Upper lobe of left lung (tissue), 6 donors: ENCODE results near the gene METTL2A. TPM values are rescaled to one million over a fixed set of nuclear protein-coding genes. Genes with fewer than 3 reads are reported as not detected.
"Not testable (repeated sequence)": the region's sequence is repeated elsewhere in the genome, so short reads cannot be mapped to it uniquely, and the experiment has no call there.

ENCODE experiments used
- ATAC-seq, 2 donors: fragments of 200-7000 bp; cut with Tn5 transposase; one replicate each; pipeline ENCODE4 v1.9.1; 2022; ENCODE audit warnings: mild to moderate bottlenecking in 2 of 2, moderate library complexity in 2 of 2; ENCODE audit not compliant: low FRiP score in 2 of 2
- DNase-seq, 2 donors: peaks; one replicate each; pipeline ENCODE4 v3.0.0-alpha.2; 2019 to 2020
- H3K27ac ChIP-seq, 4 donors: fragments of 200-600 bp; sonication (generic); one replicate each; pipeline ENCODE4 v1.5.1; 2016 to 2019
- H3K27me3 ChIP-seq, 4 donors: fragments of 200-600 bp; sonication (generic); one replicate each; pipeline ENCODE4 v1.5.1; 2017 to 2019
- H3K36me3 ChIP-seq, 4 donors: fragments of 200-600 bp; sonication (generic); one replicate each; pipeline ENCODE4 v1.5.1; 2016 to 2019
- H3K4me1 ChIP-seq, 4 donors: fragments of 200-600 bp; sonication (generic); one replicate each; pipeline ENCODE4 v1.5.1; 2018 to 2019
- H3K4me3 ChIP-seq, 4 donors: fragments of 200-600 bp; sonication (generic); one replicate each; pipeline ENCODE4 v1.5.1; 2017 to 2019; ENCODE audit warnings: mild to moderate bottlenecking in 2 of 4, moderate library complexity in 1 of 4
- H3K9me3 ChIP-seq, 4 donors: fragments of 200-600 bp; sonication (generic); one replicate each; pipeline ENCODE4 v1.5.1; 2018 to 2019
- EP300 ChIP-seq, 4 donors: sonication (generic); formaldehyde crosslinking; IDR thresholded peaks; one replicate each; pipeline ENCODE4 v1.5.1; 2017; ENCODE audit warnings: antibody characterized with exemption in 4 of 4, control low read depth in 2 of 4
- POLR2A ChIP-seq, 4 donors: fragments of 450-650 bp; IDR thresholded peaks; one replicate each; pipeline ENCODE4 v1.5.1; 2016 to 2017; ENCODE audit warnings: antibody characterized with exemption in 4 of 4, mild to moderate bottlenecking in 2 of 4
- POLR2AphosphoS5 ChIP-seq, 2 donors: sonication (generic); formaldehyde crosslinking; IDR thresholded peaks; one replicate each; pipeline ENCODE4 v1.5.1; 2017; ENCODE audit warnings: antibody characterized with exemption in 2 of 2
- WGBS, 2 donors: methylation state at CpG; one replicate each; pipeline ENCODE4 v1.1.5; 2017 to 2018; 5-methylcytosine and 5-hydroxymethylcytosine counted together
- total RNA-seq, 6 donors: library from RNA; depleted of rRNA in 4 of 6; stranded (reverse); fragments of >200 nt in 4 of 6; gene quantifications; one replicate each; pipeline versions ENCODE4 v1.1.0 to v1.2.1, GENCODE V29; 2016 to 2021
- TF ChIP-seq, protein P1 (sequence below), 6 experiments: fragments of 450-650 bp in 4 of 6; fragments of 200-600 bp in 2 of 6; sonication (generic) in 2 of 6; IDR thresholded peaks; one replicate each; pipeline ENCODE4 v1.5.1; 2016 to 2019; ENCODE audit warnings: antibody characterized with exemption in 6 of 6
- donor health status: DM: no; HTN: no; CAD: no; lungs with moderate emphysema.
- donor health status: DM: no; HTN: yes; CAD: no; lungs with severe emphysema.

METTL2A gene
- total RNA-seq, 6 donors from 2014 or later, result 7.3 to 20.2 (median 15.4) TPM

GRCh38 chr17:62392908-62393307 lies 30.8 kb upstream of the METTL2A start:
- H3K27me3 ChIP-seq, result no peaks in the 10 kb centered on the region
- no peak overlapping the region for H3K27ac ChIP-seq
- H3K36me3 ChIP-seq, result no peaks in the 10 kb centered on the region
- no peaks in the 10 kb centered on the region for H3K9me3 ChIP-seq
- TF ChIP-seq POLR2A (IDR thresholded peaks at IDR 0.05), result no peak
- TF ChIP-seq, protein P1, sequence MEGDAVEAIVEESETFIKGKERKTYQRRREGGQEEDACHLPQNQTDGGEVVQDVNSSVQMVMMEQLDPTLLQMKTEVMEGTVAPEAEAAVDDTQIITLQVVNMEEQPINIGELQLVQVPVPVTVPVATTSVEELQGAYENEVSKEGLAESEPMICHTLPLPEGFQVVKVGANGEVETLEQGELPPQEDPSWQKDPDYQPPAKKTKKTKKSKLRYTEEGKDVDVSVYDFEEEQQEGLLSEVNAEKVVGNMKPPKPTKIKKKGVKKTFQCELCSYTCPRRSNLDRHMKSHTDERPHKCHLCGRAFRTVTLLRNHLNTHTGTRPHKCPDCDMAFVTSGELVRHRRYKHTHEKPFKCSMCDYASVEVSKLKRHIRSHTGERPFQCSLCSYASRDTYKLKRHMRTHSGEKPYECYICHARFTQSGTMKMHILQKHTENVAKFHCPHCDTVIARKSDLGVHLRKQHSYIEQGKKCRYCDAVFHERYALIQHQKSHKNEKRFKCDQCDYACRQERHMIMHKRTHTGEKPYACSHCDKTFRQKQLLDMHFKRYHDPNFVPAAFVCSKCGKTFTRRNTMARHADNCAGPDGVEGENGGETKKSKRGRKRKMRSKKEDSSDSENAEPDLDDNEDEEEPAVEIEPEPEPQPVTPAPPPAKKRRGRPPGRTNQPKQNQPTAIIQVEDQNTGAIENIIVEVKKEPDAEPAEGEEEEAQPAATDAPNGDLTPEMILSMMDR (IDR thresholded peaks at IDR 0.05), result no peak
- TF ChIP-seq EP300 (IDR thresholded peaks at IDR 0.05), result no peak
- TF ChIP-seq POLR2AphosphoS5 (IDR thresholded peaks at IDR 0.05), result no peak
- ATAC-seq, result no peak
- 83% methylated on average over 1 of the region's 1 CpG for WGBS, 2 donors
- H3K4me1 ChIP-seq, result no peaks in the 10 kb centered on the region
- no peak overlapping the region for H3K4me3 ChIP-seq
- no peak for DNase-seq

DNA sequence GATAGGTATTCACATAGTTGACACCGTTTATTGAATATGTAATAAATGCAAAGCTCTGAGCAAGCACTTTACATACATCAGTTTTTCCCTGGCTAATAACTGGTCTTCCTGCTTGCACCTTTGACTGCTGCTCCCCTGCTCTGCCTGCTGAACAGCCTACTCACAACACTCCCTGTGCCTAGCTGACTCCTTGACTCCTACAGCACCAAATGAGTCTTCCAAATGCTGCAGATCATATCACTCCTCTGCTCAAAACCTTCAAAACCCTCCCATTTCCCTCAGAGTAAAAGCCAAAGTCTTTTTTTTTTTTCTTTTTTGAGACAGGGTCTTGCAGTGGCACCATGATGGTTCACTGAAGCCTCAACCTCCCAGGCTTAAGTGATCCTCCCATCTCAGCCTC lies 24.8 kb upstream of the METTL2A start:
- Histone ChIP-seq H3K4me1 (no peaks in the 10 kb centered on the region), H3K36me3 (no peaks in the 10 kb centered on the region), H3K4me3 (no peak overlapping the region), H3K9me3 (no peaks in the 10 kb centered on the region), H3K27me3 (no peaks in the 10 kb centered on the region), H3K27ac (no peak overlapping the region)
- TF ChIP-seq POLR2A (IDR thresholded peaks at IDR 0.05), result no peak
- TF ChIP-seq, protein P1 (IDR thresholded peaks at IDR 0.05), result no peak
- no peak for TF ChIP-seq POLR2AphosphoS5 (IDR thresholded peaks at IDR 0.05)
- no peak for TF ChIP-seq EP300 (IDR thresholded peaks at IDR 0.05)
- ATAC-seq, result no peak
- 84 to 94% methylated on average over 1 of the region's 1 CpG for WGBS, 2 donors
- no peak for DNase-seq

DNA sequence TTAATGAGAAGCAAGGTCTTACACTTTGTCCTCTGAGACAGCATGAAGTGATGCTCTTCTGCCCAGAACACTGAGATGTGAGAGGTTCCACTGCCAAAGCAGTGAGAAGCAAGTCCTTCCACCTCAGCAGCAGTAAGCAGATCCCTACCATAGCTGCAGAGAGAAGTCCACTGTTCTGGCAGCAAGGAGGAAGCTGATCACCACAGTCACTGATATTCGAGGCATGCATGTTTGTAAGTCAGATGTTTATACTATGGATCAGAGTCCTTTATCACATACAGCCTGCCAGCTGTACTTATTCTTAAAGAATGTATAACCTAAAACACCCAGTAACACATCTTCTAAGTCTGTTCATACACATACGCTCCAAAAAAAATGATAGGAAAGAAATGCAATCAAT lies 18.2 kb upstream of the METTL2A start:
- TF ChIP-seq POLR2AphosphoS5 (IDR thresholded peaks at IDR 0.05) (no peak), POLR2A (IDR thresholded peaks at IDR 0.05) (no peak), EP300 (IDR thresholded peaks at IDR 0.05) (no peak)
- TF ChIP-seq, protein P1 (IDR thresholded peaks at IDR 0.05), result no peak
- Histone ChIP-seq H3K4me1 (no peaks in the 10 kb centered on the region), H3K9me3 (no peaks in the 10 kb centered on the region), H3K4me3 (no peak overlapping the region), H3K36me3 (no peaks in the 10 kb centered on the region), H3K27me3 (no peaks in the 10 kb centered on the region), H3K27ac (no peak overlapping the region)
- ATAC-seq (no peak), DNase-seq (no peak)
- WGBS, 2 donors, result 53 to 59% methylated on average over 2 of the region's 2 CpGs

- H3K36me3 ChIP-seq, H3K4me3 ChIP-seq, H3K9me3 ChIP-seq, H3K27me3 ChIP-seq, DNase-seq, H3K4me1 ChIP-seq, H3K27ac ChIP-seq, ATAC-seq: not testable (repeated sequence)
- WGBS, 2 donors, result 82 to 85% methylated on average over 1 of the region's 1 CpG
Observed at GRCh38 chr17:62413090-62413489, 10.6 kb upstream of the METTL2A start.

DNA sequence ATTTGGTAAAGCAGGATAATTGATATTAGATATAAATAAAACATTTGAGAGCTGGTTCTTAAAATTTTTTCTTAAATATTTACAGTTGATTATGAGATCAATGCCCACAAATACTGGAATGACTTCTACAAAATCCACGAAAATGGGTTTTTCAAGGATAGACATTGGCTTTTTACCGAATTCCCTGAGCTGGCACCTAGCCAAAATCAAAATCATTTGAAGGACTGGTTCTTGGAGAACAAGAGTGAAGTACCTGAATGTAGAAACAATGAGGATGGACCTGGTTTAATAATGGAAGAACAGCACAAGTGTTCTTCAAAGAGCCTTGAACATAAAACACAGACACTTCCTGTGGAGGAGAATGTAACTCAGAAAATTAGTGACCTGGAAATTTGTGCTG lies 2.5 kb downstream of the METTL2A start:
- Histone ChIP-seq H3K4me1 (peaks cover 6 to 19% (median 9%) of the 10 kb centered on the region in 4 donors), H3K36me3 (peaks cover 2 to 43% (median 12%) of the 10 kb centered on the region in 4 donors)
- 76 to 78% methylated on average over 2 of the region's 2 CpGs for WGBS, 2 donors
- H3K27me3 ChIP-seq, H3K27ac ChIP-seq, H3K4me3 ChIP-seq, H3K9me3 ChIP-seq, ATAC-seq, DNase-seq: not testable (repeated sequence)

- H3K4me1 ChIP-seq, DNase-seq, H3K27ac ChIP-seq, H3K27me3 ChIP-seq, ATAC-seq, H3K4me3 ChIP-seq, H3K9me3 ChIP-seq: not testable (repeated sequence)
- H3K36me3 ChIP-seq, result peaks cover 0 to 30% (median 13%) of the 10 kb centered on the region in 4 donors
- 91 to 98% methylated on average over 4 of the region's 4 CpGs for WGBS, 2 donors
Observed at GRCh38 chr17:62435251-62435650, 11.6 kb downstream of the METTL2A start.

GRCh38 chr17:62441181-62441580 lies 17.5 kb downstream of the METTL2A start:
- H3K27me3 ChIP-seq, H3K9me3 ChIP-seq, H3K4me3 ChIP-seq, H3K27ac ChIP-seq, ATAC-seq, DNase-seq, H3K4me1 ChIP-seq: not testable (repeated sequence)
- H3K36me3 ChIP-seq, result peaks cover 6 to 63% (median 40%) of the 10 kb centered on the region in 4 donors
- WGBS, 2 donors, result 95 to 97% methylated on average over 6 of the region's 6 CpGs
